ENCODE results near the gene AMIGO3.
"Not testable (repeated sequence)": the region's sequence is repeated elsewhere in the genome, so short reads cannot be mapped to it uniquely, and the experiment has no call there.

AMIGO3 gene, protein sequence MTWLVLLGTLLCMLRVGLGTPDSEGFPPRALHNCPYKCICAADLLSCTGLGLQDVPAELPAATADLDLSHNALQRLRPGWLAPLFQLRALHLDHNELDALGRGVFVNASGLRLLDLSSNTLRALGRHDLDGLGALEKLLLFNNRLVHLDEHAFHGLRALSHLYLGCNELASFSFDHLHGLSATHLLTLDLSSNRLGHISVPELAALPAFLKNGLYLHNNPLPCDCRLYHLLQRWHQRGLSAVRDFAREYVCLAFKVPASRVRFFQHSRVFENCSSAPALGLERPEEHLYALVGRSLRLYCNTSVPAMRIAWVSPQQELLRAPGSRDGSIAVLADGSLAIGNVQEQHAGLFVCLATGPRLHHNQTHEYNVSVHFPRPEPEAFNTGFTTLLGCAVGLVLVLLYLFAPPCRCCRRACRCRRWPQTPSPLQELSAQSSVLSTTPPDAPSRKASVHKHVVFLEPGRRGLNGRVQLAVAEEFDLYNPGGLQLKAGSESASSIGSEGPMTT

DNA sequence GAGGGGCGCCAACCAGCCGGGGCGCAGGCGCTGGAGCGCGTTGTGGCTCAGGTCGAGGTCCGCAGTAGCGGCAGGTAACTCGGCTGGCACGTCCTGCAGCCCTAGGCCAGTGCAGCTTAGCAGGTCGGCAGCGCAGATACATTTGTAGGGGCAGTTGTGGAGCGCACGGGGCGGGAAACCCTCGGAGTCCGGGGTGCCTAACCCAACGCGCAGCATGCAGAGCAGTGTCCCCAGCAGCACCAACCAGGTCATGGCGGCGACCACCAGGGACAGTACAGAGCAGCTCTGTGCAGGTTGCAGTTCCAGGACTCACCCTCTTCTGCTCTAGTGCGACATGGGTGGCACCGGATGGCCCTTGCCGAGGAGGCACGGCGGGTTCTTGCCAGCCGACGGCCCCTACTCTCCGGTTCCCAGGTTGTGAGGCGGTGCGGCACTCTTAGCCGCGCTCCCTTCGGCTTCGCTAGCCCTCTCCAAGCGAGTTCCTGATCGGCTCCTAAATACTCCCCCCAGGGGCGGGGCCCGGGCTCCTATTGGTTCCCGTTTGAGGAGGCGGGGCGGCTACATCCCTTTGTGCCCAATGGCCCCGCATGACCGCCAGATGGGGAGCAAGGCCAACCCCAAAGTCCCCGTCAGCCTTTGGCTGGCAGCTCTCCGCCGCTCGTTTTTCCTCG, at the start of gene AMIGO3:
Gene AMIGO3, minus strand, starts transcription at position 471 of the 671 bp plus-strand sequence. Its CDS starts 219 bp downstream, at position 252.
- peak; percentile 97 for DNase-seq

DNA sequence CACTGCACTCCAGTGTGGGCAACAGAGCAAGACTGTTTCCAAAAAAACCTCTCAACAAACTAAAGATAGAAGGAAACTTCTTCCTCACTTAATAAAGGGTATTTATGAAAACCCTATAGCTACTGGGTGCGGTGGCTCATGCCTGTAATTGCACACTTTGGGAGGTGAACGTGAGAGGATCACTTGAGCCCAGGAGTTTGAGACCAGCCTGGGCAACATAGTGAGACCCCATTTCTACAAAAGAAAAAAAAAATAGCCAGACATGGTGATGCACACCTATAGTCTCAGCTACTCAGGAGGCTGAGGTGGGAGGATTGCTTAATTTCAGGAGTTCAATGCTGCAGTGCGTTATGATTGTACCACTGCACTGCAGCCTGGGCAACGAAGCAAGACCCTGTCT, 44.5 kb upstream of the AMIGO3 start:
- no peak for DNase-seq

DNA sequence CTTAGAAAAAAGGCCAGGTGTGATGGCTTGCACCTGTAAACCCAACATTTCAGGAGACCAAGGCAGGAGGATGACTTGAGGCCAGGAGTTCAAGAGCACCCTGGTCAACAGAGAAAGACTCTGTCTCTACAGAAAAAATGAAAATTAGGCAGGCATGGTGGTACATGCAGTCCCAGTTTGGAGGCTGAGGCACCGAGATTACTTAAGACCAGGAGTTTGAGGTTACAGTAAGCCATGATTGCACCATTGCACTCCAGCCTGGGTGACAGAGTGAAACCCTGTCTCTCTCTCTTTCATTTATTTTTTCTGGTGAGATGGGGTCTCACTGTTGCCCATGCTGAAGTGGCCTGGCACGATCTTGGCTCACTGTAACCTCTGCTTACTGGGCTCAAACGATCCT, 42.2 kb upstream of the AMIGO3 start:
- DNase-seq = no peak

DNA sequence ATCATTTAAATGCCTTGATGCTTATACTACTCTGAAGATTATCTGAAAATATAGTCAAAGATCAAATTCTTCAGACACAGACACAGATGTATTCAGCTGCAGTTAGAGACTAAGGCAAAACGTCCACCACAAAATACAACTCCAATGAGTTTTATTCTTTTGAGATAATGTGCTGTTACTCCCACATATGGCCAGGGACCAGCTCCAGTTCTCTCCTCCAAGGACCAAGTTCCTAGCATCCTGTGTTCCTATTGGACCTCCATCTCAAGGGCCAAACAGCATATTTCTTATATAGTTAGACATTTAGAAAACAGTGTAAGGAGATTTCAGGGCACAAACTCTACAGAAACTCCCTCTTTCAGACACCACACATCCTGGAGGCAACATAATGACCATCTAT, 39.7 kb upstream of the AMIGO3 start:
- no peak for DNase-seq

DNA sequence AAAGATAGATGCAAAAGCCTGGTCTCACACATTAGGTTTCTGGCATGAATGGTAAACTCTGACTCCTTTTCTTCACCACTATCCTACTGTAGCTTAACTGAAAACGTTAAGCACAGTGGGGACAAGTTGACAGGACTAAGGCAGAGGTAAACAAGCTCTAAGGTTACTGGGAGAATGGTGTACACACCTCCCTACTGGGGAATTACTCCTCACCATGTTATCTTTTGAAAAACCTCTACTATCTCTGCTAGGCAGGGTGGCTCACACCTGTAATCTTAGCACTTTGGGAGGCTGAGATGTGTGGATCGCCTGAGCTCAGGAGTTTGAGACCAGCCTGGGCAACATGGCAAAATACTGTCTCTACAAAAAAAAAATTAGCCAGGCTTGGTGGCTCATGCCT, 37.7 kb upstream of the AMIGO3 start:
- DNase-seq = no peak

DNA sequence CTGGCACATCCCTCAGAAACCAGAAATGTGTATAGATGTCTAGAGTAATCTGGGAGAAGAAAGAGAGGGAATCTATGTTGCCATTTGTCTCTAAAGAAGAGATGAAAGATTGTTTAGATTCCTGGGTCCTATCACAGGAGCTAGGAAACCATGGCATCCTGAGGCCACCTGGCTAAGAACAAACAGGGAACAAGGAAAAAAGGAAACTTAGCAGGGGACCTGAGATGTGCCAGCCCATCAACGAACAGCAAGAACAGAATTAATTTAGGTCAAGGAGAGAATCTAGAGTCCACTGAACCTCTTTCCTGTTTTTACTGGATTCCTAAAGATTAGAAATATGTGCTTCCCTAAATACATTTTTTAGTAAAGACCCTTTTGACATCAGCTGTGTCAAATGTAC, 36.6 kb upstream of the AMIGO3 start:
- no peak for DNase-seq

DNA sequence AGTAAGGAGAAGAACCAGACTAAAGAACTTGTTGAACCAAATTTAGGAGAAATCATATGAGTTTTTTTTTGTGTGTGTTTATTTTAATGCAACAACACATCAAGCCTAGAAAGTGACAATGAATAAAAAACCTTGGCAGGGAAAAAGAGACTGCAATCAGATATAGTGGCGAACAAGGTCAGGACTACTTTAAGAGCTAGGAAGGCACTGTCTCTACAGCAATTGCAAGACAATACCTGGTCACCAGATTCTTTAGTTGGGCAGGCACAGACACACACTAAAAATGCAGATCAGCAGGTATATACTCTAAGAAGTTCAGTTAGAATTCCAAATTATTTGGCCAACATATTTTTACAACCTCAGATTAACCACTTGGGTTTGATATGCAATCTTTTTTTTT, 35.1 kb upstream of the AMIGO3 start:
- DNase-seq = no peak

DNA sequence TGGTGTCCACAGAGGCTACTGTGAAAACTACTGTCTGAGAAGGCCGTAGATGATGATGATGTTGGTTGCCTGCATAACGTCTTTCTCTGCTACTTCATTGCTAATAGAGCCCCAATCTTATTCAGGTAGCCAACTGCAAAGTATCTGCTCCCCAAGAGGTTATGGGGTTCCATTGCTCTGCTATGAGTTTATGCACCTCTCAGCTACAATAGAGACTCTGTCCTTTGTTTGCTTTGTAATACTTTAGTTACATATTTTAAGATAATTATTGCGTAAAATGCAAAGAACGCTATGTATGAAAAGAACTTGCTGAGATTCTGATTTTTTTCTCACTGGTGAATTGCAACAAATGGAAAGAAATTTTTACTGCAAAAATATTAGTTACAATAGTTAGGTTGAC, 32.0 kb upstream of the AMIGO3 start:
- DNase-seq = no peak

DNA sequence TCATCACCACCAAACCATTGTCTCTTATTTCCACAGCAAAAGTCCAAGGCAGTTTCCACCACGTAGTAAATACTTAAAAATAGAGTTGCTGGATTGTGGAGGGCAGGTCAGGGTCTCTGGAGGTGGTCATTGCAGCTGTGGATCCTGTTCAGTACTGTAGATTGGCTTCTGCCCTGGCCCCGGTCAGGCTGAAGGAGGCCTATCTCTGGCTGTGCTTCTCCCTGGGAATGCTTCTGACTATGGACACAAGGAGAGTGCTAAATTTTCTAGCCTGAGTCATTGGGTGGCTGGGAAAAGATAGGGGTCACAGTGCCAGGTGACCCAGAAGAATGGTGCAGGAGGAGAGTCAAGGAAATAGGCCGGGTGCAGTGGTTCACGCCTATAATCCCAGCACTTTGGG, 30.6 kb upstream of the AMIGO3 start:
- DNase-seq = no peak

DNA sequence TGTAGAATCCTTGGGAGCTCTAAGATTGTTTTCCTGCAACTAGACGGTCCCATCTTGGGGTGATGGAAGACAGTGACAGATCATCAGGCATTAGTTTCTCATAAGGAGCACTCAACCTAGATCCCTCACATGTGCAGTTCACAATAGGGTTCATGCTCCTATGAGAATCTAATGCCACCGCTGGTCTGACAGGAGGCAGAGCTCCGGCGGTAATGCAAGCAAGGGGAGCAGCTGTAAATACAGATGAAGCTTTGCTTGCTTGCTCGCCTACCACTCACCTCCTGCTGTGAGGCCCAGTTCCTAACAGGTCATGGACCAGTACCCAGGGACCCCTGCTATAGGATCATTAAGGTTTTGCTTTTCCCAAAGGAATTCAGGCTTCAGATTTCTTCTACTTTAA, 29.4 kb upstream of the AMIGO3 start:
- DNase-seq = not testable (repeated sequence)

DNA sequence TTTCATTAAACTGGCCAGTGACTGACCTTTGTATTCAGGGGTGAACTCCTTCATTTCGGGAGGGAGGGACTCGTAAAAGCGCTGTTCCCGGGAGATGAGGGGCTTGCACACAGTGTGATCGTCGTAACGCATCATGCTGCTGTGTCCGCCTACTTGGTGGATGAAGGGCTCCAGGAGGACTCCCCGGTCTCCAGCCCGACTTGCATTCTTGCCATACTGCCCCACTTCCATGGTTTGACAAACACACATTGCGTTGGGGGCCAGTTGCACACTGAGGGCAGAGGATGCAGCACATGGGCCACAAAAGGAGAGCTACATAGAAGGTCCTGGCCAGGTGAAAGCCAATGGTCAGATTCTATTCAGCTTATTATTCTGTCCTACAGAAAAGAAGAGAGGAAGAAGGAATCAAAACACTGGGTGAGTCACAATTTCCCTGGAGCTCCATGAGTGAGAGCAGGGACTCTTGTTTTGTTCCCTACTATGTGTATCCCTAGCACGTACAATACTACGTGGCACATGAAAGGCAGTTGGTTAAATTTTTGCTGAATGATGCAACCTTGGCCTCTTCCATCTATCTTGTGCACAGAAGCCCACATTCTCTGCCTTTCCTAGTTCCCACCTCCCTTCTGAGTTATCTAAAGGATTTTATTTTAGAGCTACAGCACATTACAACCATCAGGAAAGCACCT, 28.5 kb upstream of the AMIGO3 start:
- no peak for DNase-seq

DNA sequence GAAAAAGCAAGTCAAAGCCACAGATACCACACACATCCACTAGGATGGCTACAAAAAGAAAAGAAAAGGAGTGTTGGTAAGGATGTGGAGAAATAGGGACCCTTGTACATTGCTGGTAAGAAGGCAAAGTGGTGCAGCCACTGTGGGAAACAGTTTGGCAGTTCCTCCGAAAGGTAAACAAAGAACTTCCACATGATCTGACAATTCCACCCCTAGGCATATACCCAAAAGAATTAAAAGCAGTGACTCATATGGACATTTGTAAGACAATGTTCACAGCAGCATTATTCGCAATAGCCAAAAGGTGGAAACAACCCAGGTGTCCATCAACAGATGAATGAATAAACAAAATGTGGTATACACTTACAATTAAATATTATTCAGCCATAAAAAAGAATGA, 26.5 kb upstream of the AMIGO3 start:
- DNase-seq = no peak

DNA sequence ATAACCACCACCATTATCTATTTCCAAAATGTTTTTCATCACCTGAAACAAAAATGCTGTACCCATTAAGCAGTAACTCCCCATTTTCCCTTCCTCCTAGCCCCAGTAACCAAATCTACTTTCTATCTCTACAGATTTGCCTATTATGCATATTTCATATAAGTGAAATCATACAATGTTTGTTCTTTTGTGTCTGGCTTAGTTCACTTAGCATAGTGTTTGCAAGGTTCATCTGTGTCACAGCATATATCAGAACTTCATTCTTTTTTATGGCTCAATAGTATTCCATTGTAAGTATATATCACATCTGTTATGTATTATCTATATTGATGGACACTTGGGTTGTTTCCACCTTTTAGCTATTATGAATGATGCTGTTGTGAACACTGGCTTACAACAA, 20.9 kb upstream of the AMIGO3 start:
- no peak for DNase-seq

DNA sequence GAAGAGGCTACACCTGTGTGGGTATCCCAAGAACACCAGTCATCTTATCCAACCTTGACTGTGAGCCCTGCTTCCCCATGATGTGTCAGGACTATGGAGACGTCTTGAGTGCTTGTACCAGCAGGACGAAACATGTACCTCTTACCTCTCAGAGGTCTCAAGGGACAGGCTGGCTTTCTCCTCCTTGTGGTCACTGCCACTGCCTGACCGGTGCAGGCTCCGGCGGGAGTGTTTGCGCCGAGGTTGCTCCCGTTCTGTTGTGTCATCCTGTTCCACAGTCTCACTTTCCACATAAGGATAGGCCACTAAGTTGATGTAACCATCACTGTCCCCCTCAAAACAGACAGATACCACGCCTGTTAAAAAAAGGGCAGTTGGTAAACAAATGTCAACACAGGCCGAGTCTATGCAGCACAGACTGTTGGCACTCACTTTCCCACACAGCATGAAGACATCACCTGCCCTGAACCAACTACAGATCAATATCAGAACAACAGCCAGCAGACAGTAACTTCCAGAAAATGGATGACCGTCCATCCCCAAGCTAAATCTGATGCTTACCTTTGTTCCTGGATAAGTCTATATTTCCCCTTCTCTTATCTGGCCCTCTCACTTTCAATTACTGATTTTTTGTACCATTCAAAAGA, 18.7 kb upstream of the AMIGO3 start:
- DNase-seq = no peak

DNA sequence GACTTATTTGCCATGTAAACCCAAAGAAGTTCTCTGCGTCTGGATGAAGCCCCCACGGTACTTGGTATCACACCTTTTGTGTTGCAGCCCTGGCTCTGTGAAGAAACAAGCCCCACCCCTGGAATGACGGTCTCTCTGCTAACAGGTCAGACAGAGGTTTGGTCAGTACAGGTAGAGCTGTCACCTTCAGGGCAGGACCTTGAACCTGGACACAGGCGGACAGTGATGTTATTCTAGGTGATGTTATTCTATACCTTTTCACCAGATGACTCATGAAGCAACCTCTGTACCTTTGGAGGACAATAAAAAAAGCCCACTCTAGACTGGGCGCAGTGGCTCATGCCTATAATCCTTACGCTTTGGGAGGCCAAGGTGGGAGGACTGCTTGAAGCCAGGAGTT, 15.3 kb upstream of the AMIGO3 start:
- DNase-seq = no peak

DNA sequence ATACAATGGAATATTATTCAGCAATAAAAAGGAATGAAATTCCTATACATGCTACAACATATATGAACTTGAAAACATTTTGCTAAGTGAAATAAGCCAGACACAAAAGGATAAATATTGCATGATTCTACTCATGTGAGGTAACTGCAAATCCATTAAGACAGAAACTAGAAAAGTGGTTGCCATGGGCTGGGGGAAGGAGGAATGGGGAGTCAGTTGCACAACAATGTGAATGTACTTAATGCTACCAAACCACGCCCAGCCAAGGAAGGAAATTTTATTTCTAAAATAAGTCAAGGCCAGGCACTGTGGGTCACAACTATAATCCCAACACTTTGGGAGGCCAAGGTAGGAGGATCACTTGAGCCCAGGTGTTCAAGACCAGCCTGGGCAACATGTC, 14.1 kb upstream of the AMIGO3 start:
- DNase-seq = no peak

DNA sequence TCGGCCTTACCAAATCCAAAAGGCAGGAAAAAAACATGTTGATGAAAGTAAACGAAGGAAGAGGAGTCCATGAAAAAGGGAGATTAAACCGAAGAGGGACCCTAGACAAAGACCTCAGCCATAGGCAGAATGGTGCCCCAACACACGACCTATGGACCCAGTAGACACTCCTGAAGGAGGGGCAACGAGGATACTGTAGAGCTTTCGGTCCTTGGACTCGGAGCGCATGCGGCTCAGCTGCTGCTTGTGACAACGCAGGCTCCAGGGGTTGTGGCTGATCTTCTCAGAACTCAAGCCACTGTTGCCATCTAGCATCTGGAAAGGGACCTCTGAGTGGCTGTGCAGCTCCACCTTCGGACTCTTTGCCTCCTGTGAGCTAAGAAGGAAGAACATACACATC, 13.1 kb upstream of the AMIGO3 start:
- no peak for DNase-seq

DNA sequence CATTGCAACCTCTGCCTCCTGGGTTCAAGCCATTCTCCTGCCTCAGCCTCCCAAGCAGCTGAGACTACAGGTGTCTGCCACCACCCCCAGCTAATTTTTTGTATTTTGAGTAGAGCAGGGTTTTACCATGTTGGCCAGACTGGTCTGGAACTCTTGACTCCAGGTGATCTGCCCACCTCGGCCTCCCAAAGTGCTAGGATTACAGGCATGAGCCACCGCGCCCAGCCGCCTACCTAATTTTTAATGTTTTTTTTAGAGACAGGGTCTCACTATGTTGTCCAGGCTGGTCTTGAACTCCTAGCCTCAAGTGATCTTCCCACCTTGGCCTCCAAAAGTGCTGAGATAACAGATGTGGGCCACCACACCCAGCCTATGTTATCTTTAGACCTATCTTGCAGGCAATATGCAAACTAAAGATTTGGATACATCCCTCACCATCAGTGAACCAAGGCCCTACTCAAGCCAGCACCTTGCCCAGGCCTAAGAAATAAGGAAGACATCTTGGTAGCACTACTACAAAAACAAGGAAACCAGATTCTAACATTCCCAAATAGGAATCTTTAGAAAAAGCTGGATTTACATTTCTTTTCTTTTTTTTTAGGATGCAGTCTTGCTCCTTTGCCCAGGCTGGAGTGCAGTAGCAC, 10.6 kb upstream of the AMIGO3 start:
- no peak for DNase-seq

DNA sequence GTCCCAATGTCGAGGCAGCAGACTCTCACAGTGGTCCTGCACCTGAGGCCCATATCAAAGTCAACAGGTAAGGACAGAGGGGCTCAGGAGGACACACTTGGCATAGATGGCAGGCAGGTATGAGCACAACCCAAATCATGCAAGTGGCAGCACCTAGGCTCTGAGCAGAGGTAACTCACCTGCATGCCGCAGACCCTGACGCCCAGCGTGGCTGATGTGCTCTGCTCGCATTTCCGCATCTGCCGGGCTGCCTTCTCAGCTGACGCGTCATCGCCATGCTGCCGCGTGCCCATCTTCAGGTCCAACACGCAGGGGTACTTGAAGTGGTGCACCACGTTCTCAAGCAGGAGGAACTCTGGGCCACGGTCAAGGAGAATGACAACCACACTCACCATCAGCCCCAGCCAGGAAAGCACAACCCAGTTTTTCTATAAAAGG, 8.5 kb upstream of the AMIGO3 start:
- DNase-seq = no peak

DNA sequence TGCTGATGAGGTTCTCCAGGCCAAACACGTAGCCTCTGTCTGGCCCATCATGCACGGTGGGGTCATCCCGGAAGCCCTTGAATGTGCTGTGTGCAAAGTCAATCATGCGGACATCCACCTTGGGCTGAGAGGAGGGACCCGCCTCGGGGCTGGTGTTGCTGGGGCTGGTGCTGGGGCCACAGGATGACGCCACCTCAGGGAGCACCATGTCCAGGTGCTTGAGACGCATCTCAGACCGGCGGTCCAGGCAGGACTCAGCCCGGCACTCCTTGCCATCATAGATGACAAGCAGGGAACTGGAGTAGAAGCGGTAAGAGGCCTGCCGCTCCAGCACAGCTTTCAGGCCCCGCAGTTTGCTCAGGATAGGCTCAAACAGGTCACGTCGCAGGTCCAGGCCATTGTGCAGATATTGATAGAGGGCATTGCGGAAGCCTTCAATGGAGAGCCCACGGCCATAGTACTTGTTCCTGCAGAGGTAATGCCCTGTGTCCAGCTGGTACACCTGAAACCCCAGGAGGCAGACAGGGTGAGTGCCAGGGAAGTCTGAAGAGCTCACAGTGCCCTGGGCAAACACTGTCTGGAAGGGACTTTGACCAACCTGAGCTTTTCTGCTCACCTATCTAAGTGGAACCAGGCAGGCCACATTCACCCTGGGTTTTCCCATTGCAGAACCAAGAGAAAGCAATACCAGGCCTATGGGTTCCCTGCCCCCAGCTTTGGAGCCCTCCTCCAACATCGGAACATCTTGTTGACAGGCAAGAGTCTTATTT, 7.9 kb upstream of the AMIGO3 start:
- no peak for DNase-seq

DNA sequence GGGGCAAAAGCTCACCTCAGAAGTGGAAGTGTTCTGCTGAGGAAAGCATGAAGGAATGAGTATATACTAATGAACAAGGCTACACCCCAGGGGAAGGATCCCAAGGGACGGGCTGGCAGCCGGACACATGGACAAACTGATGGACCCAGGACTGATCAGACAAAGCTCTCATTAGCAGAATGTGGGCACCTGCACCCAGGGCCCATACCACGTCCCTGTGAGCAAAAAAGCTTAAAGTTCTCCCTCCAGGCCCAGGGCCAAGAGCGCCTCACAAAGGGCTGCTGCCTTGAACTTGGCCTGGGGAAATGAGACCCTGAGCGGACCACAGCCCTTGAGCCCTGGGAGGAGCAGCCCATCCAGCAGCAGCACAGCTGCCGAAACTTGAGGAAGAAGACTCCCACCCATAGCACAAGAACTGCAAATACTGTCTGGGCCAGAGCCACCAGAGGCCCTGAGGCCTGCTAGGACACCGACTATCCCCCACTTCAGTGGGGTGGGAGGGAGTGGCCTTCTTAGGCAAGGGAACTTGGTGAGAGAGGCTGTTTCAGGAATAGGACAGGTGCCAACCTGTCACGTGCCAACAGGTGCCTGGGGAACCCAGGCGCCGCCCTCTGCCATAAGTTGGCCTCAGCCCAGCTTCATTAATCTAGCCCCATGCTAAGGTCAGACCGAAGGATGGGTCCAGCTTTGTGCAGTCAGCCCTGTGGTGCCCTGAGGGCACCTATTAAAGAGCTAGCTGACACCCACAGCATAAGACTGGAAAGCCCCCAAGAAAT, 6.6 kb upstream of the AMIGO3 start:
- DNase-seq = no peak

All from stimulated activated CD4-positive, alpha-beta T cell treated with anti-CD3 and anti-CD28 coated beads, Interleukin-15, amount 100 ng/mL, for 24 hours (primary cell).